ENCODE data around the gene LHX6. TPM values are rescaled to one million over a fixed set of nuclear protein-coding genes. Genes with fewer than 3 reads are reported as not detected.

LHX6 gene
- total RNA-seq, 1 experiment from 2014 or later: 1.8 TPM

DNA sequence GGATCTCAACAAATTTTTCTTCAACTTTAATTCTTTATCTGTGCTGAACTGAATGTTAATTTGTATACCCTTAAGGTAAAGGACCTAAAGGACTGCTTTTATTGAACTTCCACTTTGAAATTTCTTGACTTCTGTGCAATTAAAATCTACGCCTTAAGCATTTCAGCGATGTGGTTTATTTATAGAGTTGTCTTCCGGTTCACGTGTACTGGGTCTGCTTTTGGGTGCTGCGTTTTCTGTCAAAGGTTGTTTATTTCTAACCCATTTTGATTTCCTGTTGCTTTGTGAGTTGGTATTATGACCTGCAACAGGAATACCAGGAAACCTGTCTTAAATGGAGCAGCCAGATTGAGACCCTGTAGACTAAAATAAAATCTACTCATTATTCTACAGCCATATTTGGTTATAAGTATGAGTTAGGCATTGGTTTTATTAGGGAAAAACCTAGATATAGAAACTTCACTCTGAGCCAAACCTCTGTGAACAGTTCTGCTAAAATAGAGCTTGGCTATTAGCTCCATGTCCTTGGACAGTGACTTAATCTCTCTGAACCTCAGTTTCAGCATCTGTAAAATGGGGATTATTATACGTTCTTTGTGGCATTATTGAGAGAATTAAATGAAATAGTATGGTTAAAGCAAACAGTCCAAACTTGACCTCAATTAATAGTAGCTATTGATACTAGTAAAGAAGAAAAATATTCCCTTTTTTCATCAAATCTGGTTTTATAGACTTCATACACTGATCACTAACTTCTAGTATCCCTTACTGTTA is 39.5 kb upstream of the LHX6 start:
- no CpG with 5 or more reads among the region's 6 CpGs for whole genome bisulfite sequencing (ENCODE audit: extremely low coverage, insufficient read length, low lambda C conversion rate)
- H3K79me2 ChIP-seq (ENCODE audit: insufficient read depth, low read length): peaks cover 4% of the 10 kb centered on the region; the same call in 1 of the 2 replicates

More for the DNA sequence above, 39.5 kb upstream of the LHX6 start:
- peaks cover 11 to 20% (median 15%) of the 10 kb centered on the region in 3 experiments; a peak in 6 of 7 replicates for H3K36me3 Mint-ChIP-seq (ENCODE audit: insufficient read depth in 1 of 3, low read depth in 3 of 3)
- Histone ChIP-seq H3K4me1 (ENCODE audit: insufficient read depth, low read length) (no peaks in the 10 kb centered on the region), H3K79me1 (ENCODE audit: insufficient read depth, low read depth, low read length, poor library complexity, severe bottlenecking) (peaks cover 4% of the 10 kb centered on the region), H3K18ac (ENCODE audit: insufficient read length, low read depth, low read length) (no peak overlapping the region), H3K14ac (ENCODE audit: insufficient read depth, low read length) (no peak overlapping the region), H3K4me2 (ENCODE audit: insufficient read depth, insufficient read length, low read length) (no peak overlapping the region), H3K27me3 (ENCODE audit: insufficient read depth, low read length) (no peaks in the 10 kb centered on the region), H3K56ac (ENCODE audit: insufficient read length, low read depth, low read length) (no peak overlapping the region), H2BK5ac (ENCODE audit: insufficient read length, low read length) (no peak overlapping the region), H4K8ac (replicated peaks; ENCODE audit: insufficient read length, low read depth, low read length) (no peak overlapping the region), H3T11ph (ENCODE audit: low read length) (no peak overlapping the region), H2BK12ac (ENCODE audit: insufficient read length, low read depth, low read length) (no peak overlapping the region), H3K23me2 (ENCODE audit: insufficient read length, low read depth, low read length, poor library complexity, severe bottlenecking) (peaks cover 11% of the 10 kb centered on the region), H2BK120ac (ENCODE audit: low read depth, low read length, poor library complexity, severe bottlenecking) (no peak overlapping the region), H2AK5ac (ENCODE audit: insufficient read length, low read length) (no peak overlapping the region), H3K9me3 (ENCODE audit: control insufficient read depth, low read depth, low read length) (no peaks in the 10 kb centered on the region), H3K9ac (ENCODE audit: extremely low read depth, insufficient read length, low read length) (no peak overlapping the region), H2BK15ac (ENCODE audit: low read depth, low read length) (no peak overlapping the region), H3K23ac (ENCODE audit: insufficient read length, low read depth, low read length) (no peak overlapping the region), H4K20me1 (ENCODE audit: control insufficient read depth, insufficient read depth, insufficient read length) (no peaks in the 10 kb centered on the region), H2AFZ (ENCODE audit: low read length) (no peak overlapping the region), H4K5ac (ENCODE audit: insufficient read length, low read depth, low read length) (no peak overlapping the region), H3K4ac (ENCODE audit: low read depth, low read length) (no peak overlapping the region), H4K91ac (ENCODE audit: insufficient read length, low read depth, low read length) (no peak overlapping the region), H3K27ac (ENCODE audit: insufficient read length, low read depth, low read length) (no peak overlapping the region), H2BK20ac (ENCODE audit: low read depth, low read length, poor library complexity, severe bottlenecking) (no peak overlapping the region)
- H3K27ac Mint-ChIP-seq: no peak overlapping the region
- H3K4me1 Mint-ChIP-seq: peaks cover 11 to 13% of the 10 kb centered on the region in 2 experiments; a peak in 3 of 4 replicates
- no peaks in the 10 kb centered on the region for H3K9me3 Mint-ChIP-seq
- DNase-seq: no peak
- no peaks in the 10 kb centered on the region for H3K27me3 Mint-ChIP-seq (ENCODE audit: low read depth)
- no peak overlapping the region; a peak in 1 of 5 replicates for H3K4me3 Mint-ChIP-seq
- TF ChIP-seq CTCF (conservative IDR thresholded peaks at IDR 0.05): no peak

Data from H9 (cell line).